Stimulated activated CD4-positive, alpha-beta T cell treated with anti-CD3 and anti-CD28 coated beads, Interleukin-12 subunit alpha, Interleukin-12 subunit beta, amount 100 ng/mL, for 4 hours (primary cell): ENCODE measurements around the gene SZRD1.

Experiments used
- DNase-seq: peaks from one replicate; pipeline ENCODE4 v3.0.0-alpha.2; 2020

Gene SZRD1

DNA sequence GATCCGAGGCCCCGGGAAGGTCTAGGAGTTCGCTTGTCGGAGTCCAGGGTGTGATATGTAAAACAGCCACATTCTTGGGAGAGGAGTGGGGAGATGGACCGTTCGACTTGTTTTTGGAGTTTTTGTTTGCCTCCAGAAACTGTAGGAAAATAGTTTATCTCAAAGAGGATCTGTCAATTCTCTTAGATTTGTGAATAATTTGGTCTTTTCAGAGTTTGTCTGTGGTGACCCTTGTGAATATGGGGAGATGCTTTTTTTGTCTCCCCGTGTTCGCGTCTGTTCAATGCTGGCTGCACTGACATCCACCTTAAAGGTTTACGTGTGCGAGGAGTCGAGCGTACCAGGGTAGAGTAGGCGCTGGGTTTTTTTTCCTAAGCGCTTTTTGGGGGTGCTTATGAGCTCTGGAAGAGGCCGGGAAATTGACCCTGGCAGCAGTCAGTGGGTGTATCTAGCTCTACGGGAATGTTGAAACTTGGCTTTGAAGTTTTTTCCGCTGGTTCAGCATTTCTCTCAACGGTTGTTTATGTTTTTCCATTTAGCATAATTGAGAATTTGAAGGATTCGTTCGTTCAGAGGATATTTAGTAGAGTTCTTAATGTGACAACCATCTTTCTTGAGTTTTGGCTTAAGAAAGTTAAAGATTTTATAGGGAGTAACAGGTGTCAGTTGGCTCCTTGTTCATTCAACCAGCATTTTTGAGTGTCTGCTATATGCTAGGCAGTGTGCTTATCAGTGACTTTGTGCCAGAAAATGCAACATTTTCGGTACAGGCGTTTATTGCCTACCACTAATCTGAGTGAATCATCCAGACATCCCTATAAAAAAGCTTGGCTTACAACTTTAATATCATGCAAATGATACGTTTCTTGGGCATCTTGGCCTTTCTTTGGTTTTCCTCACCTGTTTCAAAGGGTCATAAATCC, 1.2 kb downstream of the SZRD1 start:
- DNase-seq = no peak

GRCh38 chr1:16369821-16370220, 2.8 kb downstream of the SZRD1 start:
- no peak for DNase-seq

DNA sequence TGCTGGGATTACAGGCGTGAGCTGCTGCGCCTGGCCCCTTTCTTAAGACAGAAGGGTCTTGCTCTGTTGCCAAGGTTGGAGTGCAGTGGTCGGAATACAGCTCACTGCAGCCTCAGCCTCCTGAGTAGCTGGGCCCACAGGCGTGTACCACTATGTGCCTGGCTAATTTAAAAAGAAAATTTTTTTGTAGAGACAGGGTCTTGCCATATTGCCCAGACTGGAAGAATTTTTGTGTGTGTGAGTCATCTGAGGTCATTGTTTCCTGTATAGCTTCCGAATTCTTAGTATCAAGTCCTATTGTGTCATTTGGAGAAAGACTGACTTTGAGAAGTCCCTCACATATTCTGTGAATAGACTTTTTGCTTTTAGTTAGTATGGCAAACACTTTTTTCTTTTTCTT, 4.7 kb downstream of the SZRD1 start:
- no peak for DNase-seq

DNA sequence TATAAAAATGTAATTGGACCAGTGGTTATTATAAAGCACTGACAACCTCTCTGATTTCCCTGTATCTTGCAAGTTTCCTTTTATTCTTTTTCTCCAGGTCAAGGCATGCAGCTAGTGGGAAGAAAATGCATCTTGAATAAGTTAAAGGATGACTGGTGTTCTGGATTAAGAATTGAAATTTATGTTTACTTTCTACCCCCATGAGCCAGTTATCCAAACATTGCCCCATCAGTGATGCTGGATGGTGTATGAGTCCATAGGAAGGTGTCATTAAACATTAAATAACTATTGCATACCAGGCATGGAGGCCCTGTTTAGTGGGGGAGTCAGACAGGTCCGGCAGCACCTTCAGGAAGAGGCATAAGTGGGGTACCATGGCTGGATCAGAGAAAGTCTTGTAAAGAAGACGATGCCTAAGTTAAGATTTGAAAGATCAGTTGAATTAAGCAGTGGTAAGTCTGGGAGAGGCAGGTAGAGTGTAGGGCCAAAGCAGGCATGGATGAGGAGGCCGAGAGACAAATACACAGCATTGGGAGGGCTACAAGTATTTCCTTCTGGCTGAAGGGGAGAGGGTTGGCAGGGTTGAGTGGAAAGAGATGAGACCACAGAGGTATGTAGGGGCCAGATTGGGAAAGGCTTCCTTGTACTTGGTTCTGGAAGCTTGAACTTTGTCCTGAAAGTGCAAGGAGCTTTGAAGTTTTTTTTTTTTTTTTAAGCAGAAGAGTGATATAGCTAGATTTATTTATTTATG, 5.7 kb downstream of the SZRD1 start:
- no peak for DNase-seq

GRCh38 chr1:16374266-16374665, 7.2 kb downstream of the SZRD1 start:
- DNase-seq = no peak

DNA sequence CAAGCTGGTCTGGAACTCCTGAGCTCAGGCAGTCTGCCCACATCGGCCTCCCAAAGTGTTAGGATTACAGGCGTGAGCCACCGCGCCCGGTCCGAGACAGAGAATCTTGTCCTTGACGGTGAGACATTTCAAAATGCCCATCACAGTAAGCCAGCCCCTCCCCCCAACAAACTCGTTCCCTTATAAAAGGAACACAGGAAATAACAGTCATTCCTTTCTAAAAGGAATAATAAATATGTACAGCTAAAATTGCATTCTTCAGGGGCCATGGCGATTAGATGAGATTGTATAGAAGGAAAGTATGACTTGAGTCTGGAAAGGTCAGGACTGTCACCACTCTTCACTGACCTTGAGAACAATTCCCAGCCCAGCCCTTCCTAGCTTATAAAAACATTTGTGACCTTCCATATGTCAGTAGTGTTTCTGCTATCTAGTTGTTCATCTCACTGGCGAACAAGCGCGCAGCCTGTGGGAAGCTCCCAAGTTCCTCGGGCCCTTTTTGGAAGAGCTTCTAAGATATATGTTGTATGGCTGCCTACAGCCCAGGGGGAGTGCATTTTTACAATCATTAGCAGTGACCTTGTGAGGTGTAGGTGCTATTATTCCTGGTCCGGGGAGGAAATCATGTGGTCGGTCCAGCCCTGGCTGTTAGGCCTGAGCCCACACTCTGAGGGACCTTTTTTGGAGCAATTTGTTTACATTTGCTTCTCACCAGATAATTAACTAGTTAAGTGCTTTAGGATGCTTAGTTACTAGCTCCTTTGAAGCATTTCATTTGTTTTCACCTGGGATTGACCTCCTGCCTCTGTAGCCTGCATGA, 8.7 kb downstream of the SZRD1 start:
- DNase-seq = no peak

GRCh38 chr1:16376971-16377370, 9.9 kb downstream of the SZRD1 start:
- no peak for DNase-seq

GRCh38 chr1:16378443-16378842, 11.4 kb downstream of the SZRD1 start:
- no peak for DNase-seq

DNA sequence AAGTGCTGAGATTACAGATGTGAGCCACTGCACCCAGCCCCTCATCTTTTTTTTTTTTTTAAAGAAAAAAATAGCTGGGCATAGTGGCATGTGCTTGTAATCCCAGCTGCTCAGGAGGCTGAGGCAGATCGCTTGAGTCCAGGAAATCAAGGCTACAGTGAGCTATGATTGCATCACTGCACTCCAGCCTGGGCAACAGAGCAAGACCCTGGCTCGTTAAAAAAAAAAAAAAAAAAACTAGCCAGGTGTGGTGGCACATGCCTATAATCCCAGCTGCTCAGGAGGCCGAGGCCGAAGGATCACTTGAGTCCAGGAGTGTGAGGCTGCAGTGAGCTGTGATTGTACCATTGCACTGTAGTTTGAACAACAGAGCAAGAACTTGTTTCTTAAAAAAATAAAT, 13.8 kb downstream of the SZRD1 start:
- no peak for DNase-seq

- no peak for DNase-seq
Observed at GRCh38 chr1:16383888-16384287, 16.8 kb downstream of the SZRD1 start.

DNA sequence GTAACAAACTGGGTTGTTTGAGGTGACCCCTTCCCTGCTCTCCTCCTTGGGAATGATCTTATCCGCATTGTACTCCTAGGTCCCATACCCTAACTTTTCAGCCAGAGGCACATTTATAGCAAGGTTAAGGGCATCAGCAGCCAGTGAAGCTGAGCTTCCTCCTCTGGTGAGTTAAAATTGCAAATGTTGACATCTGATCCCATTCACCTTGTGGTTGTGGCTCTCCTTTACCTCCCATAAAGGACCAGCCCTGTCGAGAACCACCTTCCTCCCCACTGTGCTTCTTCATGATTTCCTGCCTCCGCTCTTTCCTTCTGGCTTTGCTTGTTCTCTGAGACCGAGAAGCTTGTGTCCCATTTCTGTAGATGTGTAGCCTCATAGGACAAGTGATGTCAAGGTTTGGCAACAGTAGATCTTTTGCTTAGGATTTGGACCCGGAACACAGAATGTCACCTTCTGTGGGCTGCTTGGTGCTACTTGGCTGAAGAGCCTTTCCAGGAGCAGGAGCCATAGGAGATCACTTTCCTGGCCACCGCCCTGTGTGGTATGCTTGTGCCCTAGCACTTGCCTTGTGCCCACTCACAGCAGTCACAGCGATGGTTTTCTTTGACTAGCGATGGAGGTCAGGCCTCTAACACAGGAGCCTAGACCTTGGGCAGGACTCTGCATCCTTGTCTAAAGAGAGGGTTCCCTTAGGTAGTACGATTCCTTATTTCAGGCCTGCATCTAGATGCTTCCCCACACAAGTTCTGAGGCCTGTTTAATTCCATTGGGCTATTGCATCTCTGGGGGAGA, 18.8 kb downstream of the SZRD1 start:
- no peak for DNase-seq

DNA sequence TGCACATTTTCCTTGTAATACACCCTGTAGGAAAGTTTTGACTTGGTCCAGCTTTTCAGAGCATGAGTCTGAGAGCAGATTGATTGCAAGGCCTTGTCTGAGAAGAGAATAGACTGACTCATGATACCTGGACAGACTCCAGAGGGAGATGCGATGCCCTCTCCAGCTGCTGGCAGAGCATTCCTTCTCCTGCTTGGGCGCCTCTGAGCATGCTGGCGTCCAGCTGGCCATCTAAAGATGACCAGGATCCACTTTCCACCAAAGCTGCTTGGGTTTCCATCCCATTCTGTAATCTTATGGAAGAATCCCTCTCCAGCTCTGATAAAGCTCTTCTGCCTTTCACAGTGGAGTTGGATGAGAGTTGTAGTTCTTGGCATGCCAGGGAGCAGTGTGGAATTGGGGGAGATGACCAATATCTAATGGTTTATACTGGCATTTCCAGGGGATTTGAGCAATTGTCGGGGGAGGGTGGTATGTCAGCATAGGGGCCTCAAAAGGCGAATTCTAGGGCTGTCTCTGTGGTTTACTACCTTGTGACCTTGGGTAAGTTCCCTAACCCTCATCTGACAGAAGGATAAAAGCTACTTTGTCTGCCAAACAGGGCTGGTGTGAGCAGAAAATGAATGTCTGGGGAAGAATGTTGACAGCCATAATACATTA, 19.5 kb downstream of the SZRD1 start:
- no peak for DNase-seq

DNA sequence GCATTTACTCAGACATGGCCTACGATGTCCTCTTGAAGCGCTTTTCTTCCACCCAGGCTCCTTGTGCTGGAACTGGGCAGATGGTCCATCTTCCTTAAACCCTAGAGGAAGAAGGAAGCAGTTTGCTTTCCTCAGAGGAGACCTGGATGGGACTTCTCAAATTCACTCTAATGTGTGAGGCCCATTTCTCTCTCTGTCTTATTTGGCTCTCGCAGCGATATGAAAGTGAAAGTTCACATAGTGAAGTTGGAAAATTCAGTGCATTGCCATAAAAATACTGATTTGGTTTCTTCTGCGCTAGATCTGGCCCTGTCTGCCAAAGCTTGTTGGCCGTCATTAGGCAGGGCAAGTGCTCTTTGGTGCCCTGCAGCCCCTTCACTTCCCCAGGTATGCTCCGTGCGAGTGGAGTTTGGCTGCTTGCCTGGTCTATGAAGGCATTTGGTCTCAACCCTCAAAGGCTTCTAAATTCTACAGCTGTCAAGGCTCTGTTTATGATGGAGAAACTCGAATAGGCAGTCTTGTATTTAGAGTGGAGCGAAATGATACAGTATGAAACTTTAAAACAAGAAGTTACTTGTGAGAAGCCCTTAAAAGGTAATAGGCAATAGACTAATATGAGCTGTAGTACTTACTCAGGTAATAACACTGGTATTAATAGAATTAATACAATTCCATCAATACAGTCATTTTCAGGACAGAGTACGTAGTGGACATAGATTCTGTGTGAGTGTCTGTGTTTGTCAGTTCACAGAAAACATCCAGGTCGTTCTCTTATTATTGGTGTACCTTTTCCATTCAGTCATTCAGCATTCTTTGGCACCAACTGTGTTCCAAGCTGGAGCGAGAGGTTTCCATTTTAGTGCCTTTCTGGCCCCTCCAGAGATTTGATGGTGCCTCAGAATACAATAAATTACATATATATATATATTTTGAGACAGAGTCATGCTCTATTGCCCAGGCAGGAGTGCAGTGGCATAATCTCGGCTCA, 20.5 kb downstream of the SZRD1 start:
- no peak for DNase-seq

DNA sequence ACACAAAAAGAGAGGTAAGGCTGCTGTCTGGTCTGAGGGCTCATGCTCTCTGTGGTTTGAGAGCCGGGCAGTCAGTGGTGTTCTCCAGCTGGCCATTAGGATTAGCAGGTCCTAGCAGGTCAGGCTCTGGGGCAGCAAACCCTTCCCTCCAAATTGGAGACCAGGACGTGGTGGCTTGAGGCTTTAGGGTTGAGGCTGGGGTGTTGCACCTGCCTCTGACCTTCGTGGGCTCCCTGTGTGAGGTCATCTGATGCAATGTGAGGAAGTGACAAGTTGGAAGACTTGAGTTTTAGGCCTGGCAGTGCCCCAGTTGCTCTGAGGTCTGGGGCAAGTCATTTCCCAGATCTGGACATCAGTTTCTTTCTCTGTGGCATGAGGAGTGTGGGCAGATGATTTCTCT, 24.4 kb downstream of the SZRD1 start:
- no peak for DNase-seq

DNA sequence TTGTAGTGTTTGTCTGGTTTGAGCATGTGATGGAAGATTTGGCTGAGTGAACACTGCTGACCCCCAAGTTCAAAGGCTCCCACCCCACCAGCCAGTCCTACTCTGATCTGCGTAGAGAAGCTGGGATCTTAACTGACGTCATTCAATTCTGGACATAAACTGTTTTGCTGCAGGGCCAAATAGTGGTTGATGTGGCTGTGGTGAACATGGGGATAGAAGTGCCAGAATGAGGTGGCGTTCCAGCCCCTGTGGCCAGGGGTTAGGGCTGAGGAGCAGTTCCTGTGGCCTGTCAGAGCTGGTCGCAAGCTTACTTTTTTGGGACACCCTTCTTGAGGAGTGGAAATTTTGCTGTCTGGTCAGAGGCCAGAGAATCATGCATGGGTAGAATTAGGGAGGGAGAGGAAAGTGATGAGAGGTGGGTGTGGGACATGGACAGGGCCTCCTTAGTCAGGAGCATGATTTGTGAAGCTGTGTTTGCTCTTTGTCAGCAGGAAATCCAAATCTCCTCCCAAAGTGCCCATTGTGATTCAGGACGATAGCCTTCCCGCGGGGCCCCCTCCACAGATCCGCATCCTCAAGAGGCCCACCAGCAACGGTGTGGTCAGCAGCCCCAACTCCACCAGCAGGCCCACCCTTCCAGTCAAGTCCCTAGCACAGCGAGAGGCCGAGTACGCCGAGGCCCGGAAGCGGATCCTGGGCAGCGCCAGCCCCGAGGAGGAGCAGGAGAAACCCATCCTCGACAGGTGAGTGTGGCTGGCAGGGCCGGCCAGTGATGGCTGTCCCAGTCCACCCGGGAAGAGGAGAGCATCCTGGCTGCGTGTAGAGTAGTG, 25.9 kb downstream of the SZRD1 start:
- no peak for DNase-seq

DNA sequence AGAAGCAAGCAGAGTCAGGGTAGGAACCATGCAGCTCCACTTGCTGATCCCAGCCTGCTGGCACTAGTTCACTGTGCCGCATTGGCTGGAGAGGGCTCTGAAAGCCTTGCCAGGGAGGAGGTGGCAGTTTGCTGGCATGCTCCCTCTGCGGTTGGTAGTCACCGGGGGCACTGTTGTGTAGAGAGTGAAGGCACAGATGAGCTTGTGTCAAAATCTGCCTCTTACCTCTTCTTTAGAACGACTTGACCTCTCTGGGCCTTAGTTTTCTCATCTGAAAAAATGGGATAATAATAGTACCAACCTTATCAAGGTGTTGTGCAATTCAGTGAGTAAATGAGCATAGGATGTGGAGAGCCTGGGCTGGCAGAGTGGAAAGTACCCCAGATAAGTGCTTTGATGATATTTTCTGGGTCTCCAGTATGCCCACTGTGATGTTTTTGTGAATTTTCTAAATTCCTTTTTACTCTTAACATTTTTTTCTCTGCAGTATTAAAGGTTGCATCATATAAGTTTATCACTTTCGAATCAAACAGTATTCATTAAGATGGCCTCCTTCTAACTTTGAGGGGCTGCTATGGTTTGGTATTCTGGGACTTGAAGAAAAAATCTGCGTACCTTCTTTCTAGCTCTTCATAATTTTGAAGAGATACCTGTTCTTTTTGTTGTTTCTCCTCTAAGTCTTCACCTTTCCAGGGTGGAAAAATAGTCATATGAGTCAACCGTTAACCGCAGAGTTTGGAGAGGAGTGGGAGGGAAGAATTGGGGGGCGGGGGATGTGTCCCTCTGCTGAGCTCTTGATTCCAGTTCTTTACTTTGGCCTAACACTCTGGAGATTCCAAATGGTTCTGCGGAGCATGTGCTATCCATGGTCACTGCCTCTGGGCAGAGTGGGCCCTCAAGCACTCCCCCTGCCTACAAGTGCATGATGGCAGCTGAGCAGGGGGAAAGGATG, 26.8 kb downstream of the SZRD1 start:
- no peak for DNase-seq

GRCh38 chr1:16394977-16395376, 27.9 kb downstream of the SZRD1 start:
- DNase-seq = no peak

DNA sequence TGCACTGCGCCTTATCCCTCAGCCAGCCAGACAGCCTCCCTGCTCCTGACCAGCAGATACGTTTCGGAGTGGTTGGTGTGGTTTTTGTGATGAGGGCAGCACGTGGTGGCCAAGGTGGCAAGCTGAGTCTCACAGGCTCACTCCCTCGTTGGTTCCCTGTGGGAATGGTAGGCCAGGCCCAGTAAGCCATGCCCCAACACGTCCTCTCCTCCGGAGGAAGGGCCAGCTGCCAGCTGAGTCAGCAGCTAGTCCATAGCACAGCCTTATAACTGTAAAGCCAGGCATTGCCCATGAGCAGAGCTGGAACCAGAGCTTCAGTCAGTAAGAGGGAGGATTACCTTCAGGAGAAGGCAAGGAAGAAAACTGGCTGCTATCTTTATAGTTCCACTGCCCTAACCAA, 29.5 kb downstream of the SZRD1 start:
- DNase-seq = no peak

DNA sequence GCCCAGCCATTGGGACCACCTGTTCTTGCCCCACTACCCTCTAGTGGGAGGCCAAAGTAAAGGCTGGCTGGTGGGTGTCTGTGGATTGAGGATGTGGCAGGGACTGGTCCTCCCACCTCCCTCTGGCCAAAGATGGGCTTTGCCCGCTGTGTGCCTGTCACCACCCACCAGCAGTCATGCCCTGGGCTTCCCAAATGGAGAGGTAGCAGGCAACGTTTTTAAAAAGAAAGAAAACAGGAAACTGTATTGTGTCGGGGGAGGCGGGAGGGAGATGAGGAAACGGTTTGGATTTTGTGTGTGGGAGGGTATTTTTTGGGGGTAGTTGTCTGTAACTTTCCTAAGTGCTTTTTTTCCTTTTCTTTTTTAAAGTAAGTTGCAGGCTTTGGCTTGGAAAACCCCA, 30.1 kb downstream of the SZRD1 start:
- DNase-seq = no peak
